ENCODE results near the gene PPEF1. TPM values are rescaled to one million over a fixed set of nuclear protein-coding genes. Genes with fewer than 3 reads are reported as not detected.

PPEF1 gene
- total and polyA plus RNA-seq, 12 donors = 0.29 to 3.6 (median 0.48) TPM; not detected in 4

DNA sequence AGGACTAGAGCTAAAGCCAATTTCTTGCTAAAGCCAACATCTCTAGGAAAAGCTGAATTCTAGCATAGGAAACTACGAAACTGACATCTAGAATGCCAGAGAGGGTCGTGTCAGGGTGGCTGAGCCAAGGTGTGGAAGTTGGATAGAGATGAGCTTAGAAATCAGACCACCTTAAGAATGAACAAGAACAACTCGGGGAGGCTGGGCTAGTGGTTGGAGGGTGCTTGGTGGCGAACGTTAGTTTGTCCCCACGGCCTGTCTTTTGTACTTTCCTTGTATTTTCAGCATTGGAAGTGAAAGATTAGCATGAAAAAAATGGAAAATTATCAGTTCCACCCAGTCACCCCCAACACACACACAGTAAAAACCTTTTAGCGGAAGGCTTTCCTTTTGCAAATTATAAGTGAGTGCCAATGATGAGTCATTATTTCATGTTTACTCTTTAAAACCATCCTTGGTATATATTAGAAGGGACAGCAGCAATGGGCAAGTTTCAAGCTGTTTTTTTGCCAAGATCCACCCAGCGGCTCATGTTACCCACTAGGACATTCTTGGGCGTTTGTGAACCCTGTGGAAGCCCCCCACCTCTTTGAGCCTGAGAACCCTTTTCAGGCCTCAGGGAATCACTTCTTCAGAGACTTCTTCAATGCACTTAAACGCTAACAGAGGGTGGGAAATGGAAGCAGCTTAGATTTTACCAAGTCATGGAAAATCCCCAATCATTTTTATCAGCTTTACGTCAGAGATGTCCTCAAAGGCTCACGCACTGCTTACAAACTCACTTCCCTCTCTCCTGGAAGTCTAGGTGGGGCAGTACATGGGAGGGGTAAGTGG lies 4.9 kb upstream of the PPEF1 start:
- H3K4me3 ChIP-seq = no peak overlapping the region
- no peak for DNase-seq
- peaks cover 17% of the 10 kb centered on the region for H3K27me3 ChIP-seq
- H3K9me3 ChIP-seq (replicated peaks in 1 of 3) = no peaks in the 10 kb centered on the region
- 63 to 76% (median 72%) methylated on average over 10 to 12 of the region's 12 CpGs for WGBS, 4 donors
- TF ChIP-seq, protein P1, sequence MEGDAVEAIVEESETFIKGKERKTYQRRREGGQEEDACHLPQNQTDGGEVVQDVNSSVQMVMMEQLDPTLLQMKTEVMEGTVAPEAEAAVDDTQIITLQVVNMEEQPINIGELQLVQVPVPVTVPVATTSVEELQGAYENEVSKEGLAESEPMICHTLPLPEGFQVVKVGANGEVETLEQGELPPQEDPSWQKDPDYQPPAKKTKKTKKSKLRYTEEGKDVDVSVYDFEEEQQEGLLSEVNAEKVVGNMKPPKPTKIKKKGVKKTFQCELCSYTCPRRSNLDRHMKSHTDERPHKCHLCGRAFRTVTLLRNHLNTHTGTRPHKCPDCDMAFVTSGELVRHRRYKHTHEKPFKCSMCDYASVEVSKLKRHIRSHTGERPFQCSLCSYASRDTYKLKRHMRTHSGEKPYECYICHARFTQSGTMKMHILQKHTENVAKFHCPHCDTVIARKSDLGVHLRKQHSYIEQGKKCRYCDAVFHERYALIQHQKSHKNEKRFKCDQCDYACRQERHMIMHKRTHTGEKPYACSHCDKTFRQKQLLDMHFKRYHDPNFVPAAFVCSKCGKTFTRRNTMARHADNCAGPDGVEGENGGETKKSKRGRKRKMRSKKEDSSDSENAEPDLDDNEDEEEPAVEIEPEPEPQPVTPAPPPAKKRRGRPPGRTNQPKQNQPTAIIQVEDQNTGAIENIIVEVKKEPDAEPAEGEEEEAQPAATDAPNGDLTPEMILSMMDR (IDR thresholded peaks at IDR 0.05) = no peak
- TF ChIP-seq POLR2A (IDR thresholded peaks at IDR 0.05) = no peak
- no peaks in the 10 kb centered on the region for H3K4me1 ChIP-seq (replicated peaks in 1 of 2)
- no peak overlapping the region for H3K27ac ChIP-seq
- intact Hi-C loops (cut with DNase I) = no loop called here
- no peaks in the 10 kb centered on the region for H3K36me3 ChIP-seq (replicated peaks in 1 of 2)

- no peak for DNase-seq
- Histone ChIP-seq H3K27me3 (peaks cover under 1% of the 10 kb centered on the region), H3K4me3 (no peak overlapping the region), H3K36me3 (replicated peaks in 1 of 2) (no peaks in the 10 kb centered on the region), H3K9me3 (replicated peaks in 1 of 3) (no peaks in the 10 kb centered on the region), H3K27ac (no peak overlapping the region), H3K4me1 (replicated peaks in 1 of 2) (no peaks in the 10 kb centered on the region)
- TF ChIP-seq, protein P1 (IDR thresholded peaks at IDR 0.05) = no peak
- no peak for TF ChIP-seq POLR2A (IDR thresholded peaks at IDR 0.05)
- intact Hi-C loops (cut with DNase I) = no loop called here
- 88 to 96% (median 92%) methylated on average over 3 of the region's 3 CpGs for WGBS, 4 donors
Observed at GRCh38 chrX:18709833-18710232, 2.4 kb downstream of the PPEF1 start.

DNA sequence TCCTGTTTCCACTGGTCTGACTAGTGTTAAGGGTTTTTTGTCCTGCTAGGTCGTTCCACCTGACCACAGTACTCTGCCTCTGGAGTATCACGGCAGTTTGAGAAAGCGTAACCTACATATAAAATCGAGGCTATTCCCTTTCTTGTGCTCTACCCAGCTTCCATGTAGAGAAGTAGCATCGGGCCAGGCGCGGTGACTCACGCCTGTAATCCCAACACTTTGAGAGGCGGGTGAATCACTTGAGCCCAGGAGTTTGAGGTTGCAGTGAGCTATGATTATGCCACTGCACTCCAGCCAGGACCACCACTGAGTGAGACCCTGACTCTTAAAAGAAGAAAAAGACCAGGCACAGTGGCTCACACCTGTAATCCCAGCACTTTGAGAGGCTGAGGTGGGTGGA lies 7.5 kb downstream of the PPEF1 start:
- 87 to 93% (median 88%) methylated on average over 9 of the region's 9 CpGs; no CpG with 5 or more reads in 1 of the 4 donors for WGBS, 4 donors
- no peak for TF ChIP-seq POLR2A (IDR thresholded peaks at IDR 0.05)
- TF ChIP-seq, protein P1 (IDR thresholded peaks at IDR 0.05) = no peak

DNA sequence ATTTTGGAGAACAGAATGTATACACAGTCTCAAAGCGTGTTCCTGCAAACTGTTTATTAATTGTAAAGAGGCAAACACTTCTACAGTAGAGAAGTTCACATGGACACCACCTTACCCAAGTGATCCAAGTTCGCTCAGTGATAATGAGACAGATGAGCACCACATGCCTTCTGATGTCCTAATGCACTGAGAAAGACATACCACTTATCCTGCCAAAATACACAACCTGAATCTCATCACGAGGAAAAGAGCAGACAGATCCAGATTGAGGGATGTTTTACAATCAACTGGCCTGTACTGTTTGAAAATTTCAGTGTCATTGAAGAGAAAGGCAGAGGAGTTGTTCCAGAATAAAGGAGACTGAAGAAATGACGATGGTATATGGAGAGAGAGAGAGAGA lies 12.4 kb downstream of the PPEF1 start:
- Histone ChIP-seq H3K4me1 (replicated peaks in 1 of 2) (no peaks in the 10 kb centered on the region), H3K27me3 (peaks cover 5% of the 10 kb centered on the region), H3K27ac (no peak overlapping the region), H3K36me3 (replicated peaks in 1 of 2) (no peaks in the 10 kb centered on the region), H3K9me3 (replicated peaks in 1 of 3) (no peaks in the 10 kb centered on the region), H3K4me3 (no peak overlapping the region)
- TF ChIP-seq, protein P1 (IDR thresholded peaks at IDR 0.05) = no peak
- no peak for TF ChIP-seq POLR2A (IDR thresholded peaks at IDR 0.05)
- 60 to 73% (median 65%) methylated on average over 4 of the region's 4 CpGs for WGBS, 4 donors
- no peak for DNase-seq
- intact Hi-C loops (cut with DNase I) = no loop called here

More for the DNA sequence above, 7.5 kb downstream of the PPEF1 start:
- intact Hi-C loops (cut with DNase I) = no loop called here
- Histone ChIP-seq H3K36me3 (replicated peaks in 1 of 2) (no peaks in the 10 kb centered on the region), H3K4me1 (replicated peaks in 1 of 2) (no peaks in the 10 kb centered on the region), H3K9me3 (replicated peaks in 1 of 3) (no peaks in the 10 kb centered on the region), H3K27ac (no peak overlapping the region), H3K27me3 (peaks cover 5% of the 10 kb centered on the region), H3K4me3 (no peak overlapping the region)
- DNase-seq = no peak
